IPS DF 6.9 (cell line): Measurements from ENCODE around the gene ADGRB3.

ENCODE experiments used
- DNase-seq: peaks from one replicate; pipeline ENCODE4 v3.0.0-alpha.2; 2013; ENCODE audit warnings: low read depth, low spot score
- H3K27ac ChIP-seq: one replicate; pipeline ENCODE4 v1.5.1; 2013; ENCODE audit warnings: low read length, control low read depth
- H3K27me3 ChIP-seq: 2 replicates; pipeline ENCODE4 v1.6.1; 2013; ENCODE audit warnings: mild to moderate bottlenecking, low read length; ENCODE audit not compliant: control insufficient read depth, insufficient read depth
- H3K36me3 ChIP-seq: 2 replicates; pipeline ENCODE4 v1.6.1; 2013; ENCODE audit warnings: low read length; ENCODE audit not compliant: control insufficient read depth, insufficient read depth
- H3K4me1 ChIP-seq: 2 replicates; pipeline ENCODE4 v1.6.1; 2013; ENCODE audit warnings: low read length; ENCODE audit not compliant: control insufficient read depth, insufficient read depth
- H3K4me3 ChIP-seq: 2 replicates; pipeline ENCODE4 v1.5.1; 2013; ENCODE audit warnings: mild to moderate bottlenecking, low read length
- H3K9me3 ChIP-seq: 2 replicates; pipeline ENCODE4 v1.6.1; 2013; ENCODE audit warnings: low read length, inconsistent platforms; ENCODE audit not compliant: control insufficient read depth, insufficient read depth
- WGBS: extraction: QIAGEN DNeasy Blood & Tissue Kit; methylation state at CpG from one replicate; pipeline ENCODE4 v1.1.7; 2013; ENCODE audit warnings: mixed read lengths, missing lambda C conversion rate; ENCODE audit not compliant: insufficient read length, insufficient coverage; 5-methylcytosine and 5-hydroxymethylcytosine counted together

Gene ADGRB3

GRCh38 chr6:69129046-69129445 lies 494.0 kb downstream of the ADGRB3 start:
- WGBS, result no CpG with 5 or more reads among the region's 1 CpG
- DNase-seq, result no peak
- no peaks in the 10 kb centered on the region for H3K4me1 ChIP-seq
- no peaks in the 10 kb centered on the region for H3K9me3 ChIP-seq
- no peaks in the 10 kb centered on the region for H3K36me3 ChIP-seq
- no peak overlapping the region for H3K27ac ChIP-seq
- H3K27me3 ChIP-seq, result no peaks in the 10 kb centered on the region
- H3K4me3 ChIP-seq, result no peak overlapping the region

GRCh38 chr6:69135927-69136326 lies 500.8 kb downstream of the ADGRB3 start:
- Histone ChIP-seq H3K27me3 (no peaks in the 10 kb centered on the region), H3K36me3 (no peaks in the 10 kb centered on the region), H3K4me1 (0 out of 2 replicates have a peak, but pooled peaks cover 1% of the 10 kb centered on the region), H3K9me3 (no peaks in the 10 kb centered on the region), H3K27ac (no peak overlapping the region), H3K4me3 (no peak overlapping the region)
- no peak for DNase-seq
- no CpG with 5 or more reads among the region's 1 CpG for WGBS

GRCh38 chr6:69138148-69138547 lies 503.1 kb downstream of the ADGRB3 start:
- no peaks in the 10 kb centered on the region for H3K9me3 ChIP-seq
- no peak for DNase-seq
- no peak overlapping the region for H3K27ac ChIP-seq
- 0 out of 2 replicates have a peak, but pooled peaks cover 1% of the 10 kb centered on the region for H3K4me1 ChIP-seq
- H3K4me3 ChIP-seq, result no peak overlapping the region
- no peaks in the 10 kb centered on the region for H3K27me3 ChIP-seq
- no peaks in the 10 kb centered on the region for H3K36me3 ChIP-seq

GRCh38 chr6:69138893-69139494 lies 503.9 kb downstream of the ADGRB3 start:
- H3K4me1 ChIP-seq, result 0 out of 2 replicates have a peak, but pooled peaks cover 1% of the 10 kb centered on the region
- no peak overlapping the region for H3K4me3 ChIP-seq
- WGBS, result no CpG with 5 or more reads among the region's 4 CpGs
- H3K36me3 ChIP-seq, result no peaks in the 10 kb centered on the region
- H3K27me3 ChIP-seq, result no peaks in the 10 kb centered on the region
- no peak overlapping the region for H3K27ac ChIP-seq
- DNase-seq, result no peak
- no peaks in the 10 kb centered on the region for H3K9me3 ChIP-seq

GRCh38 chr6:69145062-69145461 lies 510.0 kb downstream of the ADGRB3 start:
- Histone ChIP-seq H3K4me1 (no peaks in the 10 kb centered on the region), H3K36me3 (no peaks in the 10 kb centered on the region), H3K4me3 (no peak overlapping the region), H3K9me3 (peaks cover 4% of the 10 kb centered on the region), H3K27me3 (no peaks in the 10 kb centered on the region), H3K27ac (no peak overlapping the region)
- no peak for DNase-seq
- whole genome bisulfite sequencing, result no CpG with 5 or more reads among the region's 6 CpGs

- WGBS, result no CpG with 5 or more reads among the region's 1 CpG
- H3K27ac ChIP-seq, result no peak overlapping the region
These were observed 511.3 kb downstream of the ADGRB3 start for GRCh38 chr6:69146385-69146784.

GRCh38 chr6:69155467-69155866 lies 520.4 kb downstream of the ADGRB3 start:
- Histone ChIP-seq H3K4me3 (no peak overlapping the region), H3K4me1 (no peaks in the 10 kb centered on the region), H3K27me3 (no peaks in the 10 kb centered on the region), H3K36me3 (no peaks in the 10 kb centered on the region), H3K27ac (no peak overlapping the region), H3K9me3 (no peaks in the 10 kb centered on the region)
- no CpG with 5 or more reads among the region's 1 CpG for whole genome bisulfite sequencing
- no peak for DNase-seq

More at GRCh38 chr6:69146385-69146784, 511.3 kb downstream of the ADGRB3 start:
- Histone ChIP-seq H3K27me3 (no peaks in the 10 kb centered on the region), H3K36me3 (no peaks in the 10 kb centered on the region), H3K4me3 (no peak overlapping the region), H3K4me1 (no peaks in the 10 kb centered on the region), H3K9me3 (peaks cover 4% of the 10 kb centered on the region)
- DNase-seq, result no peak

GRCh38 chr6:69162811-69163210 lies 527.7 kb downstream of the ADGRB3 start:
- H3K27me3 ChIP-seq, result no peaks in the 10 kb centered on the region
- no CpG with 5 or more reads among the region's 1 CpG for whole genome bisulfite sequencing
- no peaks in the 10 kb centered on the region; the same call in 1 of the 2 replicates for H3K36me3 ChIP-seq
- H3K4me3 ChIP-seq, result no peak overlapping the region
- peaks cover 2% of the 10 kb centered on the region; the same call in 1 of the 2 replicates for H3K4me1 ChIP-seq
- H3K9me3 ChIP-seq, result no peaks in the 10 kb centered on the region
- no peak for DNase-seq
- no peak overlapping the region for H3K27ac ChIP-seq

GRCh38 chr6:69164564-69165229 lies 529.6 kb downstream of the ADGRB3 start:
- WGBS, result no CpG with 5 or more reads among the region's 4 CpGs
- no peaks in the 10 kb centered on the region; the same call in 1 of the 2 replicates for H3K36me3 ChIP-seq
- H3K27me3 ChIP-seq, result no peaks in the 10 kb centered on the region
- H3K4me1 ChIP-seq, result peaks cover 2% of the 10 kb centered on the region; the same call in 1 of the 2 replicates
- peak; percentile 20 for DNase-seq
- H3K4me3 ChIP-seq, result no peak overlapping the region
- H3K27ac ChIP-seq, result no peak overlapping the region
- no peaks in the 10 kb centered on the region for H3K9me3 ChIP-seq

GRCh38 chr6:69179681-69180080 lies 544.6 kb downstream of the ADGRB3 start:
- Histone ChIP-seq H3K27me3 (no peaks in the 10 kb centered on the region), H3K9me3 (no peaks in the 10 kb centered on the region), H3K4me3 (no peak overlapping the region), H3K4me1 (no peaks in the 10 kb centered on the region), H3K36me3 (no peaks in the 10 kb centered on the region), H3K27ac (no peak overlapping the region)
- DNase-seq, result no peak
